ENCODE results near the gene FXYD5.

The FXYD5 gene

DNA sequence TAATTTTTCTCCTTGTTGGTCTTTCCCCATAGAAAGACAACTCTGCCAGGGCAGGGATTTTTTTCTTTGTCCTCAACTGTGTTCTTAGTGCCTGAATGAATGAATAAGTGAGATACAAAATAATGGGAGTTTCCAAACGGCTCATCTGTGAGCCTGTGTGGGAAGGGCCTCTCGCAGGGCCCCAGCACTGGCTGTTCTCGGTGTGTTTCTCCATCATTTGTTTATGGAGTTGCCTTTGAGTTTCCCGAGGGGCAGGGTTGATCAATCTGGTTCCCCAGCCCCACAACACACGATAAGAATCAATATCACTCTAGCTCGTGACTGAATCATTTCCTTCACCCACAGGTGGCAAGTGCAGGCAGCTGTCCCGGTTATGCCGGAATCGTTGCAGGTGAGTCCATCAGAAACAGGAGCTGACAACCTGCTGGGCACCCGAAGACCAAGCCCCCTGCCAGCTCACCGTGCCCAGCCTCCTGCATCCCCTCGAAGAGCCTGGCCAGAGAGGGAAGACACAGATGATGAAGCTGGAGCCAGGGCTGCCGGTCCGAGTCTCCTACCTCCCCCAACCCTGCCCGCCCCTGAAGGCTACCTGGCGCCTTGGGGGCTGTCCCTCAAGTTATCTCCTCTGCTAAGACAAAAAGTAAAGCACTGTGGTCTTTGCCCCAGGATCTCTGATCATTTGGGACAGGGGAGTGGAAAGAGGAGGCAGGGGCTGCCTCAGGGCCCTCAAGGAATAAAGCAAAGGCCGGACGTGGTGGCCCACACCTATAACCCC, 14.9 kb downstream of the FXYD5 start:
- POLR2A ChIA-PET = interaction anchor here (1.1 kb wide), 2 partner anchors 15 to 41 kb away, joined by 5 to 6 read pairs; partner anchors contain the start of gene FXYD5
- Histone ChIP-seq H3K27ac (ENCODE audit: insufficient read depth in 1 of 2, low read depth in 1 of 2, low read length in 2 of 2, poor library complexity in 1 of 2, severe bottlenecking in 2 of 2) (no peak overlapping the region), H3K9me3 (ENCODE audit: control extremely low read depth in 1 of 5, control insufficient read depth in 4 of 5, insufficient read depth in 2 of 5, low read depth in 1 of 5, low read length in 4 of 5) (peaks cover 0 to 18% (median 4%) of the 10 kb centered on the region in 5 experiments), H3K27me3 (replicated peaks in 2 of 5; ENCODE audit: control insufficient read depth in 4 of 5, insufficient read depth in 5 of 5, low read length in 4 of 5) (no peaks in the 10 kb centered on the region), H3K36me3 (ENCODE audit: control insufficient read depth in 4 of 4, insufficient read depth in 4 of 4, low read length in 3 of 4) (peaks cover 8 to 58% (median 46%) of the 10 kb centered on the region in 4 experiments), H3K4me3 (ENCODE audit: control insufficient read depth in 1 of 7, extremely low read depth in 1 of 7, insufficient read depth in 4 of 7, low read depth in 2 of 7, low read length in 6 of 7) (no peak overlapping the region), H3K4me1 (ENCODE audit: control extremely low read depth in 1 of 4, control insufficient read depth in 4 of 4, insufficient read depth in 4 of 4, low read length in 3 of 4) (peaks cover 14 to 54% (median 39%) of the 10 kb centered on the region in 4 experiments)
- 88% methylated on average over 11 of the region's 18 CpGs for WGBS (ENCODE audit: insufficient coverage)
- no peak for DNase-seq
- CTCF ChIA-PET = interaction anchor here (0.9 to 4.2 kb wide), 7 partner anchors 10 to 31 kb away, joined by 3 to 18 read pairs (median 4); partner anchors contain the start of gene FXYD5

GRCh38 chr19:35170359-35171061, 16.0 kb downstream of the FXYD5 start:
- Histone ChIP-seq H3K4me3 (ENCODE audit: control insufficient read depth in 1 of 7, extremely low read depth in 1 of 7, insufficient read depth in 4 of 7, low read depth in 2 of 7, low read length in 6 of 7) (no peak overlapping the region), H3K9me3 (ENCODE audit: control extremely low read depth in 1 of 5, control insufficient read depth in 4 of 5, insufficient read depth in 2 of 5, low read depth in 1 of 5, low read length in 4 of 5) (peaks cover 0 to 14% (median 4%) of the 10 kb centered on the region in 5 experiments), H3K27ac (ENCODE audit: insufficient read depth in 1 of 2, low read depth in 1 of 2, low read length in 2 of 2, poor library complexity in 1 of 2, severe bottlenecking in 2 of 2) (no peak overlapping the region), H3K27me3 (replicated peaks in 2 of 5; ENCODE audit: control insufficient read depth in 4 of 5, insufficient read depth in 5 of 5, low read length in 4 of 5) (no peaks in the 10 kb centered on the region), H3K36me3 (ENCODE audit: control insufficient read depth in 4 of 4, insufficient read depth in 4 of 4, low read length in 3 of 4) (peaks cover 3 to 49% (median 36%) of the 10 kb centered on the region in 4 experiments), H3K4me1 (ENCODE audit: control extremely low read depth in 1 of 4, control insufficient read depth in 4 of 4, insufficient read depth in 4 of 4, low read length in 3 of 4) (peaks cover 14 to 54% (median 39%) of the 10 kb centered on the region in 4 experiments)
- no peak for DNase-seq
- ChIA-PET CTCF (interaction anchor here (1.2 to 4.2 kb wide), 3 partner anchors 10 to 14 kb away, joined by 4 to 18 read pairs (median 11); no protein-coding TSS in a partner anchor), POLR2A (interaction anchor here (1.1 kb wide), 1 partner anchor 29 kb away, joined by 4 read pairs; no protein-coding TSS in a partner anchor)
- WGBS (ENCODE audit: insufficient coverage) = 79% methylated on average over 5 of the region's 7 CpGs

GRCh38 chr19:35171730-35172129, 17.2 kb downstream of the FXYD5 start:
- peaks cover 2 to 36% (median 26%) of the 10 kb centered on the region in 4 experiments for H3K36me3 ChIP-seq (ENCODE audit: control insufficient read depth in 4 of 4, insufficient read depth in 4 of 4, low read length in 3 of 4)
- POLR2A ChIA-PET = interaction anchor here (1.2 kb wide), 1 partner anchor 35 kb away, joined by 5 read pairs; no protein-coding TSS in a partner anchor
- H3K27me3 ChIP-seq (replicated peaks in 2 of 5; ENCODE audit: control insufficient read depth in 4 of 5, insufficient read depth in 5 of 5, low read length in 4 of 5) = no peaks in the 10 kb centered on the region
- 20% methylated on average over 1 of the region's 3 CpGs for WGBS (ENCODE audit: insufficient coverage)
- H3K4me1 ChIP-seq (ENCODE audit: control extremely low read depth in 1 of 4, control insufficient read depth in 4 of 4, insufficient read depth in 4 of 4, low read length in 3 of 4) = peaks cover 11 to 54% (median 34%) of the 10 kb centered on the region in 4 experiments
- peak in 2 of 3 donors; percentile 72 to 79 for DNase-seq
- H3K9me3 ChIP-seq (ENCODE audit: control extremely low read depth in 1 of 5, control insufficient read depth in 4 of 5, insufficient read depth in 2 of 5, low read depth in 1 of 5, low read length in 4 of 5) = peaks cover 0 to 6% (median 0%) of the 10 kb centered on the region in 5 experiments
- H3K27ac ChIP-seq (ENCODE audit: insufficient read depth in 1 of 2, low read depth in 1 of 2, low read length in 2 of 2, poor library complexity in 1 of 2, severe bottlenecking in 2 of 2) = peak overlapping the region in 1 of 2 experiments; percentile 49
- CTCF ChIA-PET = interaction anchor here (1.0 to 1.8 kb wide), 5 partner anchors 9 to 121 kb away, joined by 3 to 6 read pairs (median 3); partner anchors contain the start of gene FXYD5
- H3K4me3 ChIP-seq (ENCODE audit: control insufficient read depth in 1 of 7, extremely low read depth in 1 of 7, insufficient read depth in 4 of 7, low read depth in 2 of 7, low read length in 6 of 7) = no peak overlapping the region

GRCh38 chr19:35174226-35174625, 19.7 kb downstream of the FXYD5 start:
- DNase-seq = no peak
- no peak overlapping the region for H3K27ac ChIP-seq (ENCODE audit: insufficient read depth in 1 of 2, low read depth in 1 of 2, low read length in 2 of 2, poor library complexity in 1 of 2, severe bottlenecking in 2 of 2)
- ChIA-PET POLR2A (no interaction called here), CTCF (interaction anchor here (1.6 kb wide), 1 partner anchor 29 kb away, joined by 3 read pairs; no protein-coding TSS in a partner anchor)
- H3K27me3 ChIP-seq (replicated peaks in 2 of 5; ENCODE audit: control insufficient read depth in 4 of 5, insufficient read depth in 5 of 5, low read length in 4 of 5) = no peaks in the 10 kb centered on the region
- peaks cover 2 to 26% (median 17%) of the 10 kb centered on the region in 4 experiments for H3K36me3 ChIP-seq (ENCODE audit: control insufficient read depth in 4 of 4, insufficient read depth in 4 of 4, low read length in 3 of 4)
- WGBS (ENCODE audit: insufficient coverage) = 94% methylated on average over 3 of the region's 6 CpGs
- peaks cover 0 to 33% (median 15%) of the 10 kb centered on the region in 4 experiments for H3K4me1 ChIP-seq (ENCODE audit: control extremely low read depth in 1 of 4, control insufficient read depth in 4 of 4, insufficient read depth in 4 of 4, low read length in 3 of 4)
- peaks cover 0 to 6% (median 0%) of the 10 kb centered on the region in 5 experiments for H3K9me3 ChIP-seq (ENCODE audit: control extremely low read depth in 1 of 5, control insufficient read depth in 4 of 5, insufficient read depth in 2 of 5, low read depth in 1 of 5, low read length in 4 of 5)
- H3K4me3 ChIP-seq (ENCODE audit: control insufficient read depth in 1 of 7, extremely low read depth in 1 of 7, insufficient read depth in 4 of 7, low read depth in 2 of 7, low read length in 6 of 7) = no peak overlapping the region

GRCh38 chr19:35176181-35176570, 21.6 kb downstream of the FXYD5 start:
- WGBS (ENCODE audit: insufficient coverage) = 97% methylated on average over 3 of the region's 3 CpGs
- ChIA-PET POLR2A (no interaction called here), CTCF (interaction anchor here (1.3 kb wide), 1 partner anchor 15 kb away, joined by 3 read pairs; no protein-coding TSS in a partner anchor)
- Histone ChIP-seq H3K4me3 (ENCODE audit: control insufficient read depth in 1 of 7, extremely low read depth in 1 of 7, insufficient read depth in 4 of 7, low read depth in 2 of 7, low read length in 6 of 7) (no peak overlapping the region), H3K27me3 (replicated peaks in 2 of 5; ENCODE audit: control insufficient read depth in 4 of 5, insufficient read depth in 5 of 5, low read length in 4 of 5) (no peaks in the 10 kb centered on the region), H3K27ac (ENCODE audit: insufficient read depth in 1 of 2, low read depth in 1 of 2, low read length in 2 of 2, poor library complexity in 1 of 2, severe bottlenecking in 2 of 2) (no peak overlapping the region), H3K4me1 (ENCODE audit: control extremely low read depth in 1 of 4, control insufficient read depth in 4 of 4, insufficient read depth in 4 of 4, low read length in 3 of 4) (peaks cover 0 to 20% (median 18%) of the 10 kb centered on the region in 4 experiments), H3K36me3 (ENCODE audit: control insufficient read depth in 4 of 4, insufficient read depth in 4 of 4, low read length in 3 of 4) (peaks cover 2 to 11% (median 5%) of the 10 kb centered on the region in 4 experiments), H3K9me3 (ENCODE audit: control extremely low read depth in 1 of 5, control insufficient read depth in 4 of 5, insufficient read depth in 2 of 5, low read depth in 1 of 5, low read length in 4 of 5) (peaks cover 0 to 6% (median 0%) of the 10 kb centered on the region in 5 experiments)
- no peak for DNase-seq

- H3K9me3 ChIP-seq (ENCODE audit: control extremely low read depth in 1 of 5, control insufficient read depth in 4 of 5, insufficient read depth in 2 of 5, low read depth in 1 of 5, low read length in 4 of 5) = peaks cover 0 to 4% (median 0%) of the 10 kb centered on the region in 5 experiments
- H3K27me3 ChIP-seq (replicated peaks in 2 of 5; ENCODE audit: control insufficient read depth in 4 of 5, insufficient read depth in 5 of 5, low read length in 4 of 5) = no peaks in the 10 kb centered on the region
- ChIA-PET CTCF (interaction anchor here (0.7 to 1.1 kb wide), 2 partner anchors 13 to 23 kb away, joined by 3 read pairs; no protein-coding TSS in a partner anchor), POLR2A (no interaction called here)
- no peak overlapping the region for H3K4me3 ChIP-seq (ENCODE audit: control insufficient read depth in 1 of 7, extremely low read depth in 1 of 7, insufficient read depth in 4 of 7, low read depth in 2 of 7, low read length in 6 of 7)
- no peak overlapping the region for H3K27ac ChIP-seq (ENCODE audit: insufficient read depth in 1 of 2, low read depth in 1 of 2, low read length in 2 of 2, poor library complexity in 1 of 2, severe bottlenecking in 2 of 2)
- 83% methylated on average over 5 of the region's 7 CpGs for WGBS (ENCODE audit: insufficient coverage)
- peaks cover 0 to 11% (median 8%) of the 10 kb centered on the region in 4 experiments for H3K4me1 ChIP-seq (ENCODE audit: control extremely low read depth in 1 of 4, control insufficient read depth in 4 of 4, insufficient read depth in 4 of 4, low read length in 3 of 4)
- peak in 2 of 3 donors; percentile 37 to 67 for DNase-seq
- peaks cover 0 to 3% (median 1%) of the 10 kb centered on the region in 4 experiments for H3K36me3 ChIP-seq (ENCODE audit: control insufficient read depth in 4 of 4, insufficient read depth in 4 of 4, low read length in 3 of 4)
Measured at GRCh38 chr19:35177377-35178274, 23.1 kb downstream of the FXYD5 start.
